GM18870 (cell line): Measurements from ENCODE around the gene OAS1.
"Not testable (repeated sequence)": the region's sequence is repeated elsewhere in the genome, so short reads cannot be mapped to it uniquely, and the experiment has no call there.

ENCODE experiments used
- ATAC-seq: cut with Tn5 transposase; IDR thresholded peaks from one replicate; pipeline ENCODE4 v1.9.1; 2021; ENCODE audit warnings: moderate library complexity; ENCODE audit not compliant: unreplicated experiment

Gene OAS1

DNA sequence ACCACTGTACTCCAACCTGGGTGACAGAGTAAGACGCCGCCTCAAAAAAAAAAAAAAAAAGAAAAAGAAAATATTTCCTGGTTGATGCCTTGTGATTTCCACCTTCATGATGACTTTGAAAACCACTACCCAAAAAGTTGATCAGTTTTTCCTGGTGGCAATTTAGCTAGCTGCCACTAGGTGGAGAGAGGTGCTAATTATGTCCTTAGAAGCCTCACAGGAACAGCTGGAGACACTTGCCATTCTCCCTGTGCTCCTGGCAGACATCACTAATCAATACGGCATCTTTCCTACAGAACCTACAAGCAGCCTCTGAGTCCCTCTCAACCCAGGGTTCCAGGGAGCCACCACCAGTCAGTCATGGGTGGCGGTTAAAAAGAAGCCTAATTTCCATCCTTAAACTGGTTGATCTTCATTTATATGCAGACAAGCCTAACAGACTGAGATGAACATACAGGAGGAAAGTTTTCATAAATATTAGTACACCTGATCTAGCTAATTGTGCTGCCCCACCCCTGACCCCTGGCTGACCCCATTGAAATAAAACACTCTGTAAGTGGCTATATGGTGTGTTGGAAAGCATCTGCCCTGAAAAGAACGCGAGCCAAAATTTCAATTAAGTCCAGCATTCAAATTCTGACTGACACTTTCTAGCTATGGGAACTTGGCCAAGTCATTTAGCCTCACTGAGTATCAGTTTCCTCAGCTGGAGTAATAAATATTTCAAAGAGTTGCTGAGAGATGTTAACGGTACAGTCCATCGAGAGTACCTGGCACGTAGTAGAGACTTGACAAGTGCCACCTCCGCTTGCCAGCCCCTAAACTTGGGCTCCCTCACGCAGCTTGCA, 6.2 kb upstream of the OAS1 start:
- ATAC-seq = no peak

DNA sequence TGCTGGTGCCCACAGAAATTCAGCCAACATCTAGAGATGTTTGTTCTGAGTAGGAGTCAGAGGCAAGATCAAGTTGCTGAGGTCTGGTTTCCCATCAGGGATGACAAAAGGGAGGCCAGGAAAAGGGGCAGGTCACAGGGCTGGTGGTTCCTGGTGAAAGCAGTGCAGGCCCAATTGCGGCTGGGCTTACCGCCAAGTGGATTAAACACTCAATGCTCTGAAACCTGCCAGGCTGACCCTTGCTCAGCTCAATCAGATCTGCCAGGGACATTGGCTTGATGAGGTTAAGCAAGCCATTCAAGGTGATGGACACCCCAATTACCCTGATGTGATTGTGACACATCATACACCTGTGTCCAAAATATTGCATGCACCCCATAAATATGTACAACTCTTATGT, 5.5 kb upstream of the OAS1 start:
- no peak for ATAC-seq

GRCh38 chr12:112904571-112904970, 2.2 kb upstream of the OAS1 start:
- ATAC-seq = no peak

GRCh38 chr12:112905451-112906089, 1.2 kb upstream of the OAS1 start:
- no peak for ATAC-seq

GRCh38 chr12:112907415-112908157, 824 bp downstream of the OAS1 start:
- peak; percentile 37 for ATAC-seq

- ATAC-seq = no peak
These were observed 1.8 kb downstream of the OAS1 start for GRCh38 chr12:112908548-112908947.

- ATAC-seq = no peak
These were observed 2.9 kb downstream of the OAS1 start for GRCh38 chr12:112909693-112910092.

GRCh38 chr12:112913038-112913688, 6.4 kb downstream of the OAS1 start:
- ATAC-seq = no peak

DNA sequence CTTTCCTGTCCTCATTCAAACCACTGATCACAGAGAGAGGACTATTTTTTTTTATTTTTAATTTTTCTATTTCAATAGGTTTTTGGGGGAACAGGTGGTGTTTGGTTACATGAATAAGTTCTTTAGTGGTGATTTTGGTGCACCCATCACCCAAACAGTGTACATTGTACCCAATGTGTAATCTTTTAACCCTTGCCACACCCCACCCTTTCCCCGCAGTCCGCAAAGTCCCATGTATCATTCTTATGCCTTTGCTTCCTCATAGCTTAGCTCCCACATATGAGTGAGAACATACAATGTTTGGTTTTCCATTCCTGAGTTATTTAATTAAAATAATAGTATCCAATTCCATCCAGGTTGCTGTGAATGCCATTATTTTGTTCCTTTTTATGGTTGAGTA, 7.1 kb downstream of the OAS1 start:
- ATAC-seq = not testable (repeated sequence)

GRCh38 chr12:112916270-112916669, 9.5 kb downstream of the OAS1 start:
- no peak for ATAC-seq

DNA sequence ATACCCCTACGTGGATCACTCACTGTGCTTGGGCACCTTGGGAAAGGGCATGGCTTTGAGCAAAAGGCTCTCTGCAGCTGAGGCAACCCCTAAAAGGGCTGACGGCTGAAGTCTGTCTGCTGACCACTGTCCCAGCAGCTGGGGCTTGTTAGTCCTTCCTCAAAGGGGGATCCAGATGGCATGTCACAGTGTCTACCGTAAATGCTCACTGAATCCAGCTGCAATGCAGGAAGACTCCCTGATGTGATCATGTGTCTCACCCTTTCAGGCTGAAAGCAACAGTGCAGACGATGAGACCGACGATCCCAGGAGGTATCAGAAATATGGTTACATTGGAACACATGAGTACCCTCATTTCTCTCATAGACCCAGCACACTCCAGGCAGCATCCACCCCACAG, 12.4 kb downstream of the OAS1 start:
- no peak for ATAC-seq

DNA sequence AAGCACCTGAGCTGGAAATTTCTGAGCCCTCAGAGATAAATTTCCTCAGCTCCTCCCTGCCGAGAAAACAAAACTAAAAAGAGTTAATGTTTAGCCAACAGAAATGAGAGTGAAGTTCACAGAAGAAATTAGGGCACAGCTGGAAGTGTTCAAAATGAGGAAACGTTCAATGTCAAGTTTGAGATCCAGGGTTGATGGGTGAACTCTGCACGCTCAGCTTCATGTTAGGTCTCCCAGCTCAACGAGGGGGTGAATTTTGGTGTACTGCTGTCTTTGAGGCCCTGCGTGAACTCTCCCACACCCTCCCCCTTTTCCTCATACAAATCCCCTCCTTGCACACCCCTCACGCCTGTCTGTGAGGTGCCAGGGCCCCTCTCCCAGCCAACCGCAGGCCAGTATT, 18.2 kb downstream of the OAS1 start:
- ATAC-seq = peak; percentile 76

DNA sequence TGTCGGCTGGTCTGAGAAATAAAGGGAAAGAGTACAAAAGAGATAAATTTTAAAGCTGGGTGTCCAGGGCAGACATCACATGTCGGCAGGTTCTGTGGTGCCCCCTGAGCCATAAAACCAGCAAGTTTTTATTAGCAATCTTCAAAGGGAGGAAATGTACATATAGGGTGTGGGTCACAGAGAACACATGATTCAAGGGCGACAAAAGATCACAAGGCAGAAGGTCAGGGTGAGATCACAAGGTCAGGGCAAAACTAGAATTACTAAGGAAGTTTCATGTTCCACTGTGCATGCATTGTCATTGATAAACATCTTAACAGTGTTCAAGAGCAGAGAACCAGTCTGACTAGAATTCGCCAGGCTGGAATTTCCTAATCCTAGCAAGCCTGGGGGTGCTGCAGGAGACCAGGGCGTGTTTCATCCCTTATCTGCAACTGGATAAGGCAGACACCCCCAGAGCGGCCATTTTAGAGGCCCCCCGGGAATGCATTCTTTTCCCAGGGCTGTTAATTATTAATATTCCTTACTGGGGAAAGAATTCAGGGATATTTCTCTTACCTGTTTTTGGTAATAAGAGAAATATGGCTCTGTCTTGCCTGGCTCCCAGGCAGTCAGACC, 19.8 kb downstream of the OAS1 start:
- ATAC-seq = not testable (repeated sequence)

- no peak for ATAC-seq
These were observed 20.7 kb downstream of the OAS1 start for GRCh38 chr12:112927475-112927874.

DNA sequence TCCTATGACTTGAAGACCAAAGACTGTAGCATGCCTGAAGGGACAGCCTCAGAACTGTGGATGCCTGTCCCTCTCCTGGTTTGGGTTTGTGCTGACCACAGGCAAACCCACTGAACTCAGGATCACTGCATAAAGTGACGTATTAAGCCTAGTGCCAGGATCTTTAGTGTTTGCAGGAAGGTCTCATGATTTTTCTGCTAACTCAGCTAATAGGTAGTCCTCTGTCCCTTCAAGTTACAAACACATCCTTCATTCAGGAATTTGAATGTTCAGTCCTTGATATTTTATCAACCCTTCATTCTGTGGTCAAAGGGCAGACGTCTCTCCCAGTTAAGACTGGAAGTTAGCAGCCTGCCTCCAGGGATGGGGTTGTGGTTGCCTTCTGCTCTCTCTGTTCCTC, 21.2 kb downstream of the OAS1 start:
- no peak for ATAC-seq

- no peak for ATAC-seq
These were observed 22.2 kb downstream of the OAS1 start for GRCh38 chr12:112928978-112929377.

DNA sequence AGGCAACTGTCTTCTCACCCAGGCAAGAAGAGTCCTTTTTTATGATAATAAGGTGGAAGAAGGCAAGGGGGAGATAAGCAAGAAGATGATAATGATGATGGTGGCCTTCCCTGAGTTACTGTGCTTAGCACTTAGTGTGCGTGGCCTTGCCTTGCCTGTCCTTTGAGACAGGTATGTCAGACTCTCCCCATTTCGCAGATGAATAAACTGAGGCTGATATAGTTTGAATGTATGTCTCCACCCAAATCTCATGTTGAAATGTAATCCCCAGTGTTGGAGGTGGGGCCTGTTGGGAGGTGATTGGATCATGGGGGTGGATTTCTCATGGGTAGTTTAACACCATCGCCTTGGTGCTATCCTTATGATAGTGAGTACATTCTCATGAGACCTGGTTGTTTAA, 23.0 kb downstream of the OAS1 start:
- no peak for ATAC-seq

- no peak for ATAC-seq
These were observed 23.6 kb downstream of the OAS1 start for GRCh38 chr12:112930350-112930749.

DNA sequence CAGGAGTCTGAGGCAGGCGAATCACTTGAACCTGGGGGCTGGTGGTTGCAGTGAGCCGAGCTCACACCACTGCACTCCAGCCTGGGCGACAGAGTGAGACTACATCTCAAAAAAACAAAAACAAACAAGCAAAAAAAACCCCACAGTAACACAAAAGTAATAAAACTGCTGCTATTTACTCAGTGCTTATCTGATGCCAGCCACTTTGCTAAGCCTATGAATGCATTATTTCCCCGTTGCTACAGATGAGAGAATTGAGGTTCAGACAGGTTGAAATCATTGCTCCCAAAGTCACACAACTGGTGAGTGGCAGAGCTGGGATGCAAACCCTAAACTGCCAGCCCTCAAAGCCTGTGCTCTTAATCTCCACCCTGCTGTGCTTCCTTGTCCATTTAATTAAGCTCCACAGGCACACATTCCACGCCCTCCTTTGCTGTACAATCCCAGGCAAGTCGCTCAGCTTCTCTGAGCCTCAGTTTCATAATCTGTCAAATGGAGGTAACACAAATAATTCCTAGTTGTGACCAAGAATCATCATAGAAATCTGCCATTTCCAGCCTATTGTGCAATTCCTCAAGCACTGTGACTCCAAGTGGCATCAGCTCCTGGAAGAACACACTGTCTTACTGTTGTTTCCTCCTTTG, 25.8 kb downstream of the OAS1 start:
- ATAC-seq = no peak

GRCh38 chr12:112933129-112933505, 26.4 kb downstream of the OAS1 start:
- ATAC-seq = no peak
